GM18508 (cell line): ENCODE measurements around the gene ARMC9.
A peak's percentile ranks its signal among the peaks of the same experiment; 100 is the strongest.
"Not testable (repeated sequence)": the region's sequence is repeated elsewhere in the genome, so short reads cannot be mapped to it uniquely, and the experiment has no call there.

Source experiments
- ATAC-seq: cut with Tn5 transposase; IDR thresholded peaks from one replicate; pipeline ENCODE4 v1.9.1; 2021; ENCODE audit warnings: moderate number of reproducible peaks; ENCODE audit not compliant: insufficient read depth, unreplicated experiment

The ARMC9 gene

DNA sequence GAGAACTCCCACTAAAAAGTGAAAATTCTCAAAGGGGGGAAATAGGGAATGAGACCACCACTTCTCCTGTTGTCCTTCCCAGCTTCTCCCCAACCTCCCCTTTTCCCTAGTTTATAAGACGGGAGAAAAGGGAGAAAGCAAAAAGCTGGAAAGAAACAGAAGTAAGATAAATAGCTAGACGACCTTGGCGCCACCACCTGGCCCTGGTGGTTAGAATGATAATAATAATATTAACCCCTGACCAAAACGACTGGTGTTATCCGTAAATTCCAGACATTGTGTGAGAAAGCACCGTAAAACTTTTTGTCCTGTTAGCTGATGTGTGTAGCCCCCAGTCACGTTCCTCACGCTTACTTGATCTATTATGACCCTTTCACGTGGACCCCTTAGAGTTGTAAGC lies 209.9 kb downstream of the ARMC9 start:
- not testable (repeated sequence) for ATAC-seq

DNA sequence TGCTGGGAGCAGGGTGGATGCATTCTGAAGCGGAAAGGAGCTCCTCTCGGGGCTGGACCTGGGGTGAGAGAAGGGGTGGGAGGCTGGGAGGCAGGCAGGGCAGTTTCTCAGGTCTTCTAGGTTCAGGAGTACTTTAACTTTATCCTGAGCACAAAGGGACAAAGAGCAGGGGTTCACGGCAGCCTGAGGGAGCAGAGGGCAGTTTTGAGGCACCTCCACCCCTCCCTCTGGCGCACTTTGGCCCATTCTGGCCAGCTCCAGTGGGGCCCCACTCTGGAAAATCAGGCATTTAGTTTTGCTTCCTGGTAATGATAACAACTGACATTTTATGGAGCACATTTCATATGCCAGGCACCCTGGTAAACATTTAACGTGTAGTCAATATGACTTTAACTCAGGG lies 211.3 kb downstream of the ARMC9 start:
- no peak for ATAC-seq

DNA sequence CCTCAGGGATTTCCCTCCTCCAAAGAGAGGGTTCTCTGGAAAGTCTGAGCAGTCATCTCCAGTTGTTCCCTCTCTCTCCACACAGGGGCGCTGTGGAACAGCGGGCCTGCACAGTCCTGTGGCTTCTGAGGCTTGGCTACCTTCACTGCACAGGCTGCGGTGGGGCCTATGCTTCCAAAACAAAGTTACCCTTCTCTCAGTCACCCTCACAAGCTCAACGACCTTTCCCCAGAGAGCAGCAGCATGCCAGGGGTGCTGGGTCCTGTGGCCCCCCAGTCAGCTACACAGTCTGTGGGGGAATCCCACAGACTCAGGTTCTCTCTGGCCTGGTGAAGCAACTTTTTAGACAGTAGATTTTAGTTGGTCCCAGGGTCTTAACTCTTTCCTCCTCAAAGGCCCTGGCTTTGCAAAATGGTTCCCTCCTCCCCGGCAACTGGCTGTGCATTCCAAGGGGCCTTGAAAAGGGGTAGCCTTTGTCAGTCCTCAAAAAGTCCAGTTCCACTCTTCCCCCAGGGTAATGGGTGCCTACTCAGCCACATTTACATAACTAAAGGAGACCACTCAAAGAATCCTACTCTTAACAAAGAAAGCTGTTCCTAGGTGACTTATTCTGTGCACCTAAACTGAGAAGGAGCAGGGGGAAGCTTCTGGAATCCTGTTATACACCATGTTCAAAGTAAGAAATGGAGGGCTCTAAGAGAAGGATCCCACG lies 212.0 kb downstream of the ARMC9 start:
- ATAC-seq: no peak

DNA sequence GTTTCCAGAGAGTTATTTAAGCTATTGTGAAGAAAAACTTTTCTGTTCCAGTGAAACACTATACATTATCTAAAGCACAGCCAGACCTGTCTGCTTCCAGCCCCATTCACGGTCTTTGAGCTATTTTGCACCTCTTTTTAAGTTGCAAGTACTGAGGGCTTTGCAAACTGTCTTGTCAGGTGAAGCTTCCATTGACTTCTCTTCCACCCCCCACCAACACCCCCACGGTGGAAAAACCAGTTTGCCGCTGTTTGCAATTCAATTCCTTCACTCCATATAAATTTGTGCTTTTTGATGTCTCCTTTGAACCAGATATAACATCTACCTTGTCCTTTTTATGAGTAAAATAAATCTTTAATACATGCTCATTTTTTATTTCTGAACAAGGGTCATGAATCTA lies 212.8 kb downstream of the ARMC9 start:
- no peak for ATAC-seq

DNA sequence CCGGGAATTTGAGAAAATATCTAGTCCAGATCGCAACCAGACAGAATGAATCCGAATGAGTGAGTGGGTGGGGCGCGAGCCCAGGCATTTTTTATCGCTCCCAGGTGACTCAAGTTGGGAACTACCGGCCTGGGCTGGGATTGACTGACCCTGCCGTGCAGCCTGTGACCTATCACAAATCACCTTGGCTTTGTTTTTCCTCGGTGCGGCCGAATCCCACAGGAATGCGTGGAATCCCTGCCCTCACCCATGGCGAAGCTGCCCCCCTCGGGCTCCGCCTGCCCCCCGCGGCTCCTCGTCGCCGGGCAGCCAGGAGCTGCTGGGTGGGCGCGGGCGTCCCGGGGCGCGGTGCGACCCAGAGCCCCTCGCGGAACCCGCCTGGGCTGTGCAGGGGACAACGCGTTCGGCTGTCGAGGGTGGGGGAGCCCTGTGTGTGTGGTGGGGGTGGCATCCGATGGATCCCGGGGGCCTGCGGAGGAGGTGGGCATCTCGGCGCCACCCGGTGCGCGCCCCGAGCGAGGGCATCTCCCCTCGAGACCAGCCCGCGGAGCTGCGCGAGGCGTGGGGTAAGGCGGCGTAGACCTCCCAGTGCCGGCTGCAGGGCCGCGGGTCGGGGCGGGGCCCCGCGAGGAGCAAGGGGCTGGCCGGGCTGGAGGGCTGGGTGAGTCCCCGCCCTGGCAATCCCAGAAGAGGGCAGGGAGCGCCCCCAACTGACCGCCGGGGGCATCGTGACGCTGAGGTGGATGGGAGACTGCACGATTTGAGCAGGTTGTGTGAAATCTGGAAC lies 213.6 kb downstream of the ARMC9 start:
- ATAC-seq: peak; percentile 82

DNA sequence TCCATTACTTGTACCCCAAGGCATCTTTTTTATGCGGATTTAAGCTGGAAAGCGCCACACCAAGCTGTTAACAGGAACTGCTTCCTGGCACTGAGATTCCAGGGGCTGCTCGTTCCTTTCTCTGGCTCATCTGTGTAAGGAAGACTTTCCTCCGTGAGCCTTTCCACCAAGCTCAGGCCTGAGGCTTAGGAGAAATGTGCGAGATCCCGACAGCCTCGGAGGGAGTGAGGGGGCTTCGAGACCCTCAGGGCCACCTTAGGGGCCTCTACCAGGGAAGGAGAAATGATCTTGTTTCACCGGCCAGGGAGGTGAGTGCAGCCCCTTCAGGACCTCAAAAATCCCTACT lies 214.2 kb downstream of the ARMC9 start:
- no peak for ATAC-seq

DNA sequence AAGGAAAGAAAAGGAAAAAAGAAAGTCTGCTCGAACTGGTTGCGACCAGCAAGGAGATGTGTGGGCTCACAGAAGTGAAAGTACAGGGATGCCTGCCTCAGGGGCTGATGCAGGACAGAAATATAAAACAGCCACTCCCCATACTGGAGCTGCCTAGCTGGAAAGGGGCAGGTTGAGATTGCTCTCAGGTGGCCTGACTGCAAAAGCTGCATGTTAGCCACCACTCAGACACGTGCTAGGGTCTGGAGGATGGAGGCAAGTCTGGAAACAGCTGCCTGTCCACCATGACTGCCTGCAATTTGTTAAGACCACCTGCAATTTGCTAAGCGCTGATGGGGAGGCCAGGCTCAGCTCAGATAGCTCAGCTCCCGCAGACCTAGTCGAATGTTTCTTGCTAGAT lies 215.0 kb downstream of the ARMC9 start:
- ATAC-seq: no peak

DNA sequence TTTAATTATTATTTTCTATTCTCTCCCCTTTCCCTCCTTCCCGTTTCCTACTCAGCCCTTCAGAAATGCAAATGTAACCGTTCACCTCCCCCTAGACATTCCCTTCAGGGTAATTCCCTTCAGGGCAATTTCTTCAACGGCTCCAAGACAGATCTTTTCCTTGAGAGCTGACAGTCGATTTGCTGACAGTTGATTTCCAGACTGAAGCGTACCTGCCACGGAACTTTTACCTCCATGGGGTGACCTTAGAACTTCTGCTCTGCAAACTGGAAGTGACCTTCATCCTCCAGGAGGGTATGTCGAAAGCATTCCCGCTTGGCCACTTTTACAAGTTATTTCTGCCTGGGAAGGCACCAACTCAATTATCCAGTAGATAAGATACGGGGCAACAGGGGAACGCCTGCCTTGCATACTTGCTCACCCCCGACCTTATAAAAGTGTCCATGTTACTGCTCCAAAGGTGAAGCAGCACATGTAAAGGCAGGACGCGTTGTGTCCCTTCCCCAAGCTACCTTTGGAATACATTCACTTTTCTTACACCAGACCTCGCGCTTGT lies 215.6 kb downstream of the ARMC9 start:
- no peak for ATAC-seq

DNA sequence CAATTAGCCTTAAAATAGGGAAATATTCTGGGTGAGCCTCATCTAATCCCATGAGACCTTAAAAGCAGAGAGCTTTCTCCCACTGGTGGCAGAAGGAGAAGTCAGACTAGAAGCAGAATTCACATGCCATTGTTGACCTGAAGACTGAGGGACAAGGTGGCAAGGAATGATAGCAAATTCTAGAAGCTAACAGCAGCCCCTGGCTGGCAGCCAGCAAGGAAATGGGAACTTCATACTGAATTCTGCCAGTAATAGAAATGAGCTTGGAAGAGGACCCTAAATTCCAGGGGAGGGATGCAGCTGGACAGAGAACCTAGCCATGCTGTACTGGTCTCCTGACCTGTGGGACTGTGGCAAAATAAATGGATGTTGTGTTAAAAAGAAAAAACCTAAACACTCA lies 216.6 kb downstream of the ARMC9 start:
- no peak for ATAC-seq

DNA sequence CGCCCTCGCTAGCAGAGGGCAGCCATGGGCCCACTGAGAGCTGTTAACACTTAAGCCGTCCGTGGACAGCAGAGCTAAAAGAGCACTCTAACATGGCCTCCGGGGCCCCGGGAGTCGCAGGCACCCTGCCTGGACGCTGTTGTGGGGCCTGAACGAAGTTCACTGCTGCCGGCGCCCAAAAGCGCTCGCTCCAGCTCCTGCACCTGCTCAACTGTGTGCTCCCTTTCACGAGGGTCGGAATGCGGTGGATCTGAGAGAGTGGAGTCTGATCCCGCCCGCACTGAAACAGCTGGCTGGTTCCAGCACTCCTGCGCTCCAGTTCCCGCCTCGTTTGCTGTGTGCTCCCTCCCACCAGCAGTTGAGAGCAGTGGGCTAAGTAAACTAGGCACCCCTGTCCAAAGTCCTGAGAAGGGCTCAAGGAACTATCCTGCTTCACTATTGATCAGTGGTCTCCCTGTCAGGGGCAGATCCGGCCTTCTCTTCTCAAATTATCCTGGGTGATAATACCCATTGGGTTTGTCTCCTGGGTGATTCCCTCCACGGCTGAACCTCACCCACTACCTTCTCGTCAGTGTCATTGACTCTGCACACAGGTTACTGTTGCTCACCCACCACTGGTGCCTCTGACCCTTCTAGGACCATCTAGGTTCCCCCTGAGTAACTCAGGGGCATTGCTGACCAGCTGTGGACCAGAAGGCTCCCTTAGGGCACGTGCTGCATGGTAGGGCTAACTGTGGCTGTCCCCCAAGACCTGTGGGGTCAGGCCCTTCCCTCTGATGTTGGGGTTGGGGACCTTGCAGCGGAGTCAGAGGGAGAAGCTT lies 220.6 kb downstream of the ARMC9 start:
- ATAC-seq: no peak

DNA sequence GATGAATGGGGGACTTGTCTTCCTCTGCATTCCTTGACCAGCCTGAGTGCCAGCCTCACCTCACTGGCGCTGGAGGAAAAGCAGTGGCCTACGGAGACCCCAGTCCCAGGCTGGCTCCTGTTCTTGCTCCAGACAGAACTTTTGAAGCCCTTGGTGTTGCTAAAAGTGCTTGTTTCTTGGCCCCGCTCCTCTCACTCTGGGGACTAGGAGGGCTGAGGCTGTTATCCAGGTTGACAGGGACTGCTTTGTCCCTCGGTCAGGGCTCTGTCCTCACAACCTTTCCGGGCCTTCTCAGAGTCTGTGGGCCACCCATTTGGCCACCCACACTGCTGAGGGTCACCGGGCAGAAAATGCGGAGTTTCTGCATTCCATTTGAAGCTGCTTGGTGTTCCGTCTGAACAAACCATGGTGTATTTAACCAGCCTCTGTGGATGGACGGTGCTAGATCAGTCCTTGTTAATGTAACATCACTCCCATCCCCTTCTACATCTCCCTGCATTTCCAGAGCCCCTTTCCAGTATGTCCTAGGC lies 222.7 kb downstream of the ARMC9 start:
- no peak for ATAC-seq

DNA sequence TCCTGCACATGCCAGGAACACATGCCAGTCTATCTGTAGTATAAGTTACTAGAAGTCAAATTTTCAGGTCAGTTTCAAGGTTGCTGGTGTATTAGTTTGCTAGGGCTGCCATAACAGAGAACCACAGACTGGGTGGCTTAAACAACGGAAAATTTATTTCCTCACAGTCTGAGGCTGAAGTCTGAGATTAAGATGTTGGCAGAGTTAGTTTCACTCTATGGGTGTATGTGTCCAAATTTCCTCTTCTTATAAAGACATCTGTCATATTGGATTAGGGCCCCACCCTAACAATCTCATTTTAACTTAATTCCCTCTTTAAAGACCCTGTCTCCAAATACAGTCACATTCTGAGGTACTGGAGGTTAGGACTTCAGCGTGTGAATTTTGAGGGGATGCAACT lies 223.6 kb downstream of the ARMC9 start:
- no peak for ATAC-seq

DNA sequence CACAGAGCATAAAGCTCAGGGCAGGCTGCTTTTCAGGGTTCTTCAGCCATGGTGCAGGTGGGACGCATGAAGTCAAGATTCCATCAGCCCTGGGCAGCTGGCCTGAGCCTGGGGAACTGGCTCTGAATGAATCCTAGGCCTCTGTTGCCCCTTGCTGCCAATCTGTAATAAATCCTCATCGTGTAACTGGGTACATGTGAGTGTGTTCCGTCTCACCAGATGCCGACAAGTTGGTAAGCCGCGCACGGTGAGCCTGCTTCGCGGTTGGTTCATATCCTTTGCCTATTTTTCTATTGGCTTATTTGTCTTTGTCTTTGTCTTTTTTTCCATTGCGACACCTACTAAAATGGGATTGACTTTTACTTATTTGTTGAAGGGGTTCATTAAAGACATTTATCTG lies 224.7 kb downstream of the ARMC9 start:
- ATAC-seq: no peak
